GM18951 (cell line): ENCODE measurements around the gene PPT1.

Source experiments
- POLR2A ChIP-seq: IDR thresholded peaks from 4 replicates; pipeline ENCODE4 v1.6.1; 2011; ENCODE audit warnings: mild to moderate bottlenecking; ENCODE audit not compliant: insufficient read length, insufficient read depth; ENCODE audit errors: extremely low read depth
- in situ Hi-C: fragments of 300-500 bp; cut with MboI; formaldehyde crosslinking; loops from one replicate; pipeline ENCODE4 v1.12.0; 2022; ENCODE audit warnings: low sequenced_read_pairs, mixed read lengths, inconsistent platforms; ENCODE audit not compliant: unreplicated experiment

PPT1 gene

DNA sequence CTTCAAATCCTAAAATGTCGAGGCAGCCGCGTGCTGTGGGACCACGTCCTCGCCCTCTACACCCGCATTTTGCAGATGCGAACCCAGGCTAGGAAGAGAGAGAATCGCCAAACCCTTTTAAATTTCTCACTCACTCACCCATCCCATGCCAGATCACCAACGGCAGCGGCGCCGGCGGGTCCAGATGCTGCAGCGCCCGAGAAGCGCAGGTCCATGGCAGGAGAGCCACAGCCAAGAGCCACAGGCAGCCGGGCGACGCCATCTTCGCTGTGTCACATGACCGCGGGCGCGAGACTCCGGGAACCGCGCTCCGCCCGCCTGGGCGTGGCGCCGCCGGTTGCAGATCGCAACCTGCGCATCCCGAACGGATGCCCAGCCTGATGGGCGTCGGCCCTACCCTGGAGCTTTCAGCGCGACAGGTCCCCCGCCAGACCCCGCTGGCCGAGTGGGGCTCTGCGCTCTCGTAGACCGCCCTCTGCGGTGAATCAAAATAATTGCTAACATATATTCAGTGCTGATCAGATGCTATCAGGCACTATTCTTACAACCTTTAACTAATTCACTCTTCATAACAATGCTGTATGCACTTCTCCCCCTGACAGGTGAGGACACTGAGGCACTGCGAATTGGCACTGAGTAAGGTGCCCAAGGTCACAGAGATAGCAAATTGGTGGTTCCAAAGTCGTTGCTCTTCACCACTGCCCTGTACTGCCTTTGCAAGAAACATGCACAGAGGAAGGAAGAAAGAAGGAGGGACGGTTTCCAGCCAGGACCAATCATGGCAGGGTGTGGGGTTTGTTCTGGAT is at the start of gene PPT1:
PPT1 (minus strand) TSS at position 276 of the 806 bp plus-strand sequence; CDS start at position 262, 14 bp downstream.
- in situ Hi-C loops, result no loop called here
- TF ChIP-seq POLR2A, result peak; percentile 90

DNA sequence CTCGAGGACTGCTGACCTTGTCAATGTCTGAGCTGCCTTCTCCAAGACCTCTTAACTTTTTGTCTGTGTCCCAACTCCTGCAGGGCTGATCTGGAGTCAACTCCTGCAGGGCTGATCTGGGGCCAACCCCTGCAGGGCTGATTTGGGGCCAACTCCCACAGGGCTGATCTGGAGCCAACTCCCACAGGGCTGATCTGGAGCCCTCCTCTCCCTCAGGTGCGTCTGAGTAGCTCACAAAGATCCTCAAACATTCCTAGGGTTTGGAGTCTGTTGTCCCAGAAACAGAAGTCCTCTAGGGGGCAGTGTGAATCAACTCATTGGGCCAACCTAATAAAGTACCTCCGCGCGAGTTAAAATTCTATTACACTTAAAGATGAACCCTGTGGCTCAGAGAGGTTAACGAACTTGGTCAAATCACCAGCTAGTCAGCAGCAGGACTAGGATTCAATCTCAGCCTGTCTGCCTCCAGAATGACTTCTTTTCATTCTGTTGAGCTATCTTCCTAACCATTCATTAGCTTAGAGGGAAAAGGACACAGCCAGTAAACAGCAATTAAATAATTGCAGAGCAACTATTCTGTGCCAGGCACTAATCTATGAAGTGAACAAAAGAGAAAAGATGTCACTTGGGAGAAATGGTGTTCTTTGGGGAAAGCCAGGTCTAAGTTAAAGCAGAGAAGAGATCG is 47.0 kb upstream of the PPT1 start:
- in situ Hi-C loops, result loop anchor here (10.0 kb wide), 1 partner anchor 181 kb away; no protein-coding TSS in a partner anchor
- no peak for TF ChIP-seq POLR2A

DNA sequence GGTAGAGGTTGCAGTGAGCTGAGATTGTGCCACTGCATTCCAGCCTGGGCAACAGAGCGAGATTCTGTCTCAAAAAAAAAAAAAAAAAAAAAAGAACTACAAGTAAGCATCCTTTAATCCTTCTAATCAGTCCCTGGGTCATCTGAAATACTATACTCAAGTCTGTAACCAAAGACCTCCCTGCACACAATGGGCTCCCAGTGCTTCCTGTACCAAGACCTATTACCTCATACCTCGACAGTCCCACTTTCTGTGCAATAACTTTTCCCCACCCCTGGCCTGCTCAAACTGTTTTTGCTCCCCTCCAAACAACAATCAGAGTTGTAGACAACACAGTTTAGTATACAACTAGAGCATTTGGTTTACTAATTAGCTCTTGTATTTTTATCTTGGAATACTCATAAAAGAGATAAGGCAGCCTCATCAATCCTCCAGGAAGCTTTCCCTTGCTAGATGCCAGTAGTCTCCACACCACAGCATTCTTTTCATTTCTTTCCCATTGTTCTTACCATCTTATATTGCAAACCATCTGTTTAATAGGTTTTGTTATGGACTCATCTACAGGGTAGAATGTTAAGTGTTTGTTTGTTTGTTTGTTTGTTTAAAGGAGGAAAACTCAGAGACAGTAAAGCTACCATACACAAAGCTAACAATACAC is 45.0 kb upstream of the PPT1 start:
- TF ChIP-seq POLR2A, result no peak
- in situ Hi-C loops, result loop anchor here (10.0 kb wide), 1 partner anchor 183 kb away; no protein-coding TSS in a partner anchor

DNA sequence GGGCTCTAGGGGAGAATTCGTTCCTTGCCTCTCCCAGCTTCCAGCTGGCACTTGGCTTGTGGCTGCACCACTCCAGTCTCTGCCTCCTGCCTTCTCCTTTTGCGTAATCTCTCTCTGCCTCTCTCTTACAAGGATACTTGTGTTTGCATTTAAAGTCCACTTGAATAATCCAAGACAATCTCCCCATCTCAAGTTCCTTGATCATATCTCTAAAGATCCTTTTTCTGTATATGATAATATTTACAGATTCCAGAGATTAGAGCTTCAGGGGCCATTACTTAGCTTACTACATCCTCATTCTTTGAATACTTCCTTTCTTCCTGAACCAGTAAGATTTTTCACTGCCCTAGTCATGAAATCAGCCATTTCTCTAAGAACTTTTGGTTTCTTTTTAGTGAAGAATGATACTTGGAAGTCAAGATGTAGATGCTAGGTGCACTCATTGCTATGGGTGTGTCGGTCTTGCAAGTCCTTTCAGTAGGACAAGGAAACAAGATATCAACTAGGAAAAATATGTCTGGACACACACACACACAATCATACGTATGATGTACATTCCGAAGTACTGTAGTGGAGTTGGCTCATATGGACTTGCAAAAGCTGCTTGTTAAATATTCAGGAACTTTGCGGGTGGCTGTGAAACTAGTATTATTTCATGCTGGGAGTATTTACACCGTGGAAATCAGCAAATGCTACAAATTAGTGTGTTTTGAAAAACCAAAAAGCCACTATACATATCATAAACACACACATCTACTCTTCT is 43.3 kb upstream of the PPT1 start:
- TF ChIP-seq POLR2A, result no peak
- in situ Hi-C loops, result loop anchor here (10.0 kb wide), 1 partner anchor 184 kb away; no protein-coding TSS in a partner anchor

DNA sequence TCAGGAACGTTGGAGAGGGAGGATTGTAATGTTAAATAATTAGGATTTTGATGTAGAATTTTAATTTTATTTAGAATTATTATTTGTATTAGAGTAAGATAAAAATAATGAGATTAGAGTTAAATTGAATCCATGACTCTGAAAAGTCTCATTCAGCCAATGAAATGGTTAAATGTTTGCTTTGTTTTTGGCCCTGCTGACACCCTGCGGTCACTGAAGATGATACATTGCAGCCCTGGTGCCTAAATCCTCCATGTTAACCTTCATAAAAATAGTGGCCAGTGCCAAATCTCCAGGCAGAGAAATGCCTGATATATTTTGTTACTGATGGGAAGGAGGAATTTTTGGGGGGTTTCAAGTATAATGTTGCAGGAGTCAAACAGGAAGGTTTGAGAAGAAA is 36.8 kb upstream of the PPT1 start:
- no peak for TF ChIP-seq POLR2A
- in situ Hi-C loops, result no loop called here

DNA sequence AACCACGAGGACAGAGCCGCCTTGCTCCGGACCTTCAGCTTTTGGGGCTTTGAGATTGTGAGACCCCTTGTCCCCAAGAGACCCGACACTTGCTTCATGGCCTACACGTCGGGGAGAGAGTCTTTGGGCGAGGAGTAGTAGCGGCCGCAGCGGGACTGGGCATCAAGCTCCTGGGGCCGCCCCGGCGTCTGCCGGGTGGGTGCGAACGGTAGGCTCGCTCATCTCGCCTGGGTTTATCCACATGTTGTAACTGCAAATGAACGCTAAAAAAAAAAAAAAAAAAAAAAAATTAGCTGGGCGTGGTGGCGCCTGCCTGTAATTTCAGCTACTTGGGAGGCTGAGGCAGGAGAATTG is 36.2 kb upstream of the PPT1 start:
- in situ Hi-C loops, result no loop called here

DNA sequence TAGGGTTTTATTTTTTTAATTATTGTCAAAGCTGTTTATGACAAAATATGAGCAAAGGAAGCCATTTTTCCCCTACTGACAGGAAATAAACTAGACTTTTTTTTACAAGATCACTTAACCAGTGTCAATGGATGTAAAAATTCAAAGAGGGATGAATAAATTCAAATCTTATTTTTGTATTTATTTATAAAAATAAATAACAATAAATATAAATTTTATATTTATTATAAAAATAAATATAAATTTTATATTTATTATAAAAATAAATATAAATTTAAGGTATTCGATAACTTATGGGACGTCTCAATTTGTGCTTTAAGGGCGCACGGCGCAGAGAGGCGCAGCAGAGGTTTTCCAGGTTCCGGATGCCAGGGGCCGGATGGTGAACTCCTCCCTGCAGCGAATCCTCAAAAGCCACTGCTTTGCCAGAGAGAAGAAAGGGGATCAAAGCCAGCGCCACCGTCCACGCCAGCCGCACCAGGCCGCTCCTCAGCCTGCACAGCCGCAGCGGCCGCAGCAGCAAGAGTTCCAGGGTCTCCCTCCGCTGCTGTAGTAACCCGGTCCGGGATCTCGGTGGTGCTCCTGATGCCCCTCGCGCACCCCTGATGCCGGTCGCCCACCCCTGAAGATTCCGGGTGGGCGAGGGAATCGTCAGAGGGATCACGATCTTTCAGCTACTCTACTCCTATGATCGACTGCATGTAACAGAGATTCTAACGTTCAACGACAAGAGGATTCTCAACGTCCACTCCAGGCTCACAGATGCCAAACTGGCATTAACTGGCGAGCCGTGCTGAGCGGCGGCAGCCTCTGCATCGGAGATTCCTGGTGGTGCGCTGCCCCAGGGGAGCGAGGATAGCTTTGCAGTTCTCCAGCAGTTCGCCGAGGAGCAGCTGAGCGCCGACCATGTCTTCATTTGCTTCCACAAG is 35.6 kb upstream of the PPT1 start:
- no peak for TF ChIP-seq POLR2A
- in situ Hi-C loops, result no loop called here

More for the DNA sequence above, 36.2 kb upstream of the PPT1 start:
- TF ChIP-seq POLR2A, result no peak

DNA sequence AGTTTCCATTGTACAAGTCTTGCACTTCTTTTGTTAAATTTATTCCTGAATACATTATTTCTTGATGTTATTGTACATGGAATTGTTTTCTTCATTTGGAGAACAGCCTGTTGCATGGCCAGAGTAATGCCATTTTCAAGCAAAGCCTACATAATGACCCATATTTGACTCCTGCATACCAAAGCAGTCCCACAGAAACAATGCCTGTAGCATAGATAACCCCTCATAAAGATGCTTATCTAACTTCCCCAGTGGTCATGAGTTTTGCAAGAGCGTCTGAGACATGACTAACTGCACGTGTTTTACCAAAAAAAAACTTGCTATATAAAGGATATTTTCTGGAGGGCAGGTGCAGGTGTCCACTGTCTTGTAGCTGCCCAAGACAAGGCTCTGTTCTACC is 33.8 kb upstream of the PPT1 start:
- in situ Hi-C loops, result no loop called here
- TF ChIP-seq POLR2A, result no peak

DNA sequence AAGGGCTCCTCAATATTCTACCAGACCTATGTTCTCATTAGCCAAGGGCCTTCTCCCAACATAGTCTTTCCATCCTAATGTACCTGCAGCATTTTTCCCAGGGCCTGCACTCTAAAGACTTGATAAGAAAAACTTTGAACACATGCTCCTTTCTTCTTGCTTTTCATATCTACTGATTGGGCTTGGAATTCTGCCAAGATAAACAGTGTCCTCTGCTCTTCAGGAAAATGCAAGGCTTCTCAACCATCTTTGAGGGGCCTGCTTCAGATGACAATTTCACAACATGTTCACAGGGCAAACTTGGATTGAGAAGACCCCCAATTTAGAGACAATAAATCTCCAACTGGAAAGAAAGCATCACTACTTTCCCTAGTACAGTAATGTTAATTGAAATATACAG is 25.8 kb upstream of the PPT1 start:
- in situ Hi-C loops, result no loop called here
- TF ChIP-seq POLR2A, result no peak

DNA sequence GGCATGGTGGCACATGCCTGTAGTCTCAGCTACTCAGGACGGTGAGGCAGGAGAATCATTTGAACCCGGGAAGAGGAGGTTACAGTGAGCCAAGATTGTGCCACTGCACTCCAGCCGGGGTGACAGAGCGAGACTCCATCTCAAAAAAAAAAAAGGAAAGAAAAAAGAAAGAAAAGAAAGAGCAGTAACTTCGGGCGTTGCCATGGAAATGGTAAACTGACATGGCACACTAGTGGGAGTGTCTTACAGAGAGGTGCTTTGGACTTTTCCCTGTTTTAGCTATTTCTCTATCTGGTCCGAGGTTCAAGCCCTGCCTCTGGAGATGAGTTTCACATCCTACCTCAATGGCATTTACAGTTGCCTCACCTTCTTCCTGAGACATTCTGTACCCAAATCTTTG is 23.1 kb upstream of the PPT1 start:
- TF ChIP-seq POLR2A, result no peak
- in situ Hi-C loops, result no loop called here

DNA sequence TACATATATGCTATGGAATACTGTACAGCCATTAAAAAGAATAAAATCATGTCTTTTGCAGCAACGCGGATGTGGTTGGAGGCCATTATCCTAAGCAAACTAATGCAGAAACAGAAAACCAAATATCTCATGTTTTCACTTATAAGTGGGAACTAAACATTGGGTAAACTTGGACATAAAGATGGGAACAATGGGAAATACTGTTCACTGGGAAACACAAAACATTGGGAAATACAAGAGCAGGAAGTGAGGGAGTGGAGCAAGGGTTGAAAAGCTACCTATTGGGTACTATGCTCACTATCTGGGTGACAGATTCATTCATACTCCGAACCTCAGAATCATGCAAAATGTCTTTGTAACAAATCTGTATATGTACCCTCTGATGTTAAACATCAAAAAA is 17.3 kb upstream of the PPT1 start:
- no peak for TF ChIP-seq POLR2A
- in situ Hi-C loops, result no loop called here

DNA sequence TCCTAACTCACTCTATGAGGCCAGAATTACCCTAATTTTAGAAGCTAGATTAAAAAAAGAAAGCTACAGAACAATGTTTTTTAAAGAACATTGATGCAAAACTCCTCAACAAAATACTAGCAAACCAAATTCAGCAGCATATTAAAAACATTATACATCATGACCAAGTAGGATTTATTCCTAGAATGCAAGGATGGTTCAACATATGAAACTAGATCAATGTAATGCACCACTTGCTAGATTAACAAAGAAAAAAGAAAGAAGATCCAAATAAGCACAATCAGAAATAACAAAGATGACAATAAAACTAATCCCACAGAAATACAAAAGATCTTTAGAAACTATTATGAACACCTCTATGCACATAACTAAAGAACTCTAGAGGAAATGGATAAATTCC is 13.3 kb upstream of the PPT1 start:
- no peak for TF ChIP-seq POLR2A
- in situ Hi-C loops, result no loop called here
